MCF 10A (cell line): ENCODE data around the gene TCF12. TPM values are rescaled to one million over a fixed set of nuclear protein-coding genes. Genes with fewer than 3 reads are reported as not detected.

Experiments
- BruUV-seq: library from RNA; stranded (reverse); fragments of 400-500 nt; replicated peaks from 2 replicates; lab custom pipeline; 2021; lab: Mats Ljungman, UMichigan
- CTCF ChIA-PET: fragments of 300-600 bp; sonication (Branson Sonifier 250); formaldehyde crosslinking; extraction: SDS; loops from one replicate; lab custom pipeline; 2021; ENCODE audit warnings: antibody characterized with exemption, inconsistent platforms; lab: Yijun Ruan, JAX
- POLR2A ChIA-PET: fragments of 300-600, 350-650 bp; sonication (Branson Sonifier 250); formaldehyde crosslinking; extraction: SDS; loops from one replicate; lab custom pipeline; 2020; ENCODE audit warnings: antibody characterized with exemption, inconsistent platforms; lab: Yijun Ruan, JAX
- DNase-seq: peaks from one replicate; pipeline ENCODE4 v3.0.0-alpha.2; 2018; ENCODE audit not compliant: unreplicated experiment
- H3K27ac Mint-ChIP-seq: one replicate; pipeline ENCODE4 v1.8.0; 2022; ENCODE audit warnings: mild to moderate bottlenecking, low read depth, mixed read lengths; ENCODE audit not compliant: unreplicated experiment
- H3K27me3 Mint-ChIP-seq: one replicate; pipeline ENCODE4 v1.8.0; 2022; ENCODE audit warnings: mixed read lengths; ENCODE audit not compliant: insufficient read depth, unreplicated experiment
- H3K36me3 Mint-ChIP-seq: one replicate; pipeline ENCODE4 v1.8.0; 2022; ENCODE audit warnings: mild to moderate bottlenecking, moderate library complexity, mixed read lengths; ENCODE audit not compliant: insufficient read depth, unreplicated experiment
- H3K4me1 Mint-ChIP-seq: one replicate; pipeline ENCODE4 v1.8.0; 2022; ENCODE audit warnings: mixed read lengths; ENCODE audit not compliant: insufficient read depth, unreplicated experiment
- H3K4me3 Mint-ChIP-seq: one replicate; pipeline ENCODE4 v1.8.0; 2022; ENCODE audit warnings: mild to moderate bottlenecking, moderate library complexity, mixed read lengths; ENCODE audit not compliant: unreplicated experiment
- H3K9me3 Mint-ChIP-seq: one replicate; pipeline ENCODE4 v1.8.0; 2022; ENCODE audit warnings: mixed read lengths; ENCODE audit not compliant: unreplicated experiment
- CTCF ChIP-seq: fragments of 200-600 bp; IDR thresholded peaks from one replicate; pipeline ENCODE4 v1.8.0; 2022; ENCODE audit warnings: antibody characterized with exemption, mild to moderate bottlenecking; ENCODE audit not compliant: unreplicated experiment
- intact Hi-C: fragments of 100-400 bp; cut with micrococcal nuclease; formaldehyde crosslinking; loops from 2 replicates; pipeline ENCODE4 v1.14.1; 2022
- total RNA-seq: library from RNA; stranded (reverse); gene quantifications from 2 replicates; pipeline ENCODE4 v1.2.3, GENCODE V29; 2022

TCF12 gene
- total RNA-seq, 1 experiment from 2014 or later = 140 TPM

DNA sequence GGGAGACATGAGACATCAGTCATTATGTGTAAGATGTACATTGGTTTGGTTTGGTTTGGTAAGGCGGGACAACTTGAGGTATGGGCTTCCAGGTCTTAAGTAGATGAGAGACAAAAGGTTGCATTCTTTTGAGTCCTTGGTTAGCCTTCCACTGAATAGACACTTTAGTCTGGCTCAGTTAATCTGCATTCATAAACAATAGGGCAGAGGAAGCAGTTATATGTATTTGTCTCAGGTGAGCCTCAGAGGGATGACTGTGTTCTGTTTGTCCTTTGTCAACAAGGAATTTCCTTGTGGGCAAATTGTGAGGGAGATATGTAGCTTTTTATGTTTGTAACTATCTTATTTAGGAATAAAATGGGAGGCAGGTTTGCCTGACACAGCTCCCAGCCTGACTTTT is 50.4 kb downstream of the TCF12 start:
- H3K9me3 Mint-ChIP-seq = no peaks in the 10 kb centered on the region
- H3K36me3 Mint-ChIP-seq = peaks cover 6% of the 10 kb centered on the region
- DNase-seq = no peak
- H3K4me1 Mint-ChIP-seq = peaks cover 28% of the 10 kb centered on the region
- POLR2A ChIA-PET = interaction anchor here (0.7 kb wide), 1 partner anchor 13 kb away, joined by 4 read pairs; no protein-coding TSS in a partner anchor
- TF ChIP-seq CTCF = no peak
- no peak overlapping the region for H3K27ac Mint-ChIP-seq
- no peaks in the 10 kb centered on the region for H3K27me3 Mint-ChIP-seq
- H3K4me3 Mint-ChIP-seq = no peak overlapping the region
- CTCF ChIA-PET = no interaction called here
- intact Hi-C loops = no loop called here
- BruUV-seq = no TSS peak

- no peak for TF ChIP-seq CTCF
- Mint-ChIP-seq H3K4me3 (no peak overlapping the region), H3K27me3 (no peaks in the 10 kb centered on the region), H3K27ac (no peak overlapping the region), H3K36me3 (peaks cover 6% of the 10 kb centered on the region), H3K9me3 (no peaks in the 10 kb centered on the region), H3K4me1 (peaks cover 24% of the 10 kb centered on the region)
- BruUV-seq = no TSS peak
- ChIA-PET POLR2A (interaction anchor here (0.5 to 0.7 kb wide), 2 partner anchors 12 to 167 kb away, joined by 3 to 4 read pairs; no protein-coding TSS in a partner anchor), CTCF (interaction anchor here (0.6 kb wide), 1 partner anchor 579 kb away, joined by 5 read pairs; no protein-coding TSS in a partner anchor)
- no peak for DNase-seq
- intact Hi-C loops = no loop called here
These were observed 50.9 kb downstream of the TCF12 start for GRCh38 chr15:56969265-56969895.

GRCh38 chr15:56971571-56971970 is 53.1 kb downstream of the TCF12 start:
- BruUV-seq = no TSS peak
- Mint-ChIP-seq H3K4me1 (peaks cover 22% of the 10 kb centered on the region), H3K36me3 (peaks cover 6% of the 10 kb centered on the region), H3K4me3 (no peak overlapping the region), H3K27me3 (no peaks in the 10 kb centered on the region), H3K9me3 (no peaks in the 10 kb centered on the region), H3K27ac (no peak overlapping the region)
- no peak for DNase-seq
- TF ChIP-seq CTCF = no peak
- intact Hi-C loops = no loop called here
- POLR2A ChIA-PET = interaction anchor here (0.7 kb wide), 1 partner anchor 8 kb away, joined by 5 read pairs; no protein-coding TSS in a partner anchor
- CTCF ChIA-PET = no interaction called here

GRCh38 chr15:56972016-56972415 is 53.6 kb downstream of the TCF12 start:
- CTCF ChIA-PET = no interaction called here
- Mint-ChIP-seq H3K36me3 (peaks cover 6% of the 10 kb centered on the region), H3K4me1 (peaks cover 22% of the 10 kb centered on the region), H3K9me3 (no peaks in the 10 kb centered on the region), H3K27me3 (no peaks in the 10 kb centered on the region), H3K4me3 (no peak overlapping the region), H3K27ac (no peak overlapping the region)
- intact Hi-C loops = no loop called here
- BruUV-seq = no TSS peak
- TF ChIP-seq CTCF = no peak
- POLR2A ChIA-PET = interaction anchor here (0.7 kb wide), 1 partner anchor 9 kb away, joined by 5 read pairs; no protein-coding TSS in a partner anchor
- DNase-seq = no peak
